T-helper 22 cell (primary cell): ENCODE results near the gene ZXDC.

Experiments used
- DNase-seq: peaks from one replicate; pipeline ENCODE4 v3.0.0-alpha.2; 2020; ENCODE audit warnings: low read depth

ZXDC gene

GRCh38 chr3:126414961-126415660, 60.6 kb downstream of the ZXDC start:
- DNase-seq, result no peak

- DNase-seq, result no peak
Measured at GRCh38 chr3:126414406-126414805, 61.3 kb downstream of the ZXDC start.

- DNase-seq, result no peak
Measured at GRCh38 chr3:126413693-126414080, 62.0 kb downstream of the ZXDC start.

- no peak for DNase-seq
Measured at GRCh38 chr3:126412841-126413692, 62.6 kb downstream of the ZXDC start.

- no peak for DNase-seq
Measured at GRCh38 chr3:126408099-126408498, 67.6 kb downstream of the ZXDC start.

GRCh38 chr3:126407412-126408044, 68.2 kb downstream of the ZXDC start:
- DNase-seq, result no peak

GRCh38 chr3:126406389-126407296, 69.0 kb downstream of the ZXDC start:
- DNase-seq, result no peak

GRCh38 chr3:126402666-126403302, 72.9 kb downstream of the ZXDC start:
- DNase-seq, result no peak

- DNase-seq, result no peak
Measured at GRCh38 chr3:126402178-126402577, 73.5 kb downstream of the ZXDC start.

GRCh38 chr3:126401611-126402160, 74.0 kb downstream of the ZXDC start:
- no peak for DNase-seq

GRCh38 chr3:126399756-126400155, 75.9 kb downstream of the ZXDC start:
- DNase-seq, result no peak

GRCh38 chr3:126399351-126399735, 76.3 kb downstream of the ZXDC start:
- DNase-seq, result no peak

- no peak for DNase-seq
Measured at GRCh38 chr3:126398423-126399350, 77.0 kb downstream of the ZXDC start.

GRCh38 chr3:126397610-126398422, 77.9 kb downstream of the ZXDC start:
- DNase-seq, result no peak

GRCh38 chr3:126396536-126396935, 79.2 kb downstream of the ZXDC start:
- no peak for DNase-seq

GRCh38 chr3:126395846-126396513, 79.7 kb downstream of the ZXDC start:
- no peak for DNase-seq

GRCh38 chr3:126394977-126395321, 80.7 kb downstream of the ZXDC start:
- no peak for DNase-seq

GRCh38 chr3:126394179-126394976, 81.3 kb downstream of the ZXDC start, which contains the start of gene CFAP100:
CFAP100 (plus strand) TSS chr3:126394909; CDS start chr3:126396001, 1,092 bp downstream.
- DNase-seq, result no peak
